ENCODE results near the gene SIRT6. TPM values are rescaled to one million over a fixed set of nuclear protein-coding genes. Genes with fewer than 3 reads are reported as not detected.

Gene SIRT6
- total and polyA plus RNA-seq, 10 of the 15 experiments (the other 5 are each of a cell fraction or from before 2014, with no cell fraction given) = 1.3 to 49.6 (median 24.2) TPM

DNA sequence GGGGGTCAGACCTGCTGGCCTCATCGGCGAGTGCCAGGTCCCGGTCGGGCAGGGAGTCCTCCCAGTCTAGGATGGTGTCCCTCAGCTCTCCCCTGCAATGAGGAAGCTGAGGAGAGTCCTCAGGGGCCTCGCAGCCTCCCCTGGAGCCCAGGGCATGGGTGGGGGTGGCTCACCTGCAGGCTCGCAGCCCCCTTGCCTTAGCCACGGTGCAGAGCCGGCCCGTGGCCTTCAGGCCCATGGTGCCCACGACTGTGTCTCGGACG lies 6.8 kb downstream of the SIRT6 start:
- RAD21 ChIA-PET (ENCODE audit: unreplicated experiment) = no interaction called here
- H2AFZ ChIP-seq (ENCODE audit: control insufficient read depth, low read depth, low read length) = no peak overlapping the region
- intact Hi-C loops (cut with micrococcal nuclease; ENCODE audit: unreplicated experiment) = no loop called here
- CTCF ChIA-PET = no interaction called here
- H3K79me2 ChIP-seq (ENCODE audit: control insufficient read depth, insufficient read depth, low read length) = no peaks in the 10 kb centered on the region; the same call in none of the 2 replicates
- in situ Hi-C loops (cut with MboI) = no loop called here
- H3K36me3 ChIP-seq (ENCODE audit: control insufficient read depth in 2 of 2, insufficient read depth in 2 of 2, low read length in 1 of 2) = peaks cover 0 to 4% of the 10 kb centered on the region in 2 experiments; a peak in 2 of 4 replicates
- FAIRE-seq (no peak), DNase-seq (ENCODE audit: low read depth, low spot score) (no peak), ATAC-seq (no peak)
- no peak overlapping the region for H3K27ac ChIP-seq (ENCODE audit: control insufficient read depth, insufficient read depth)
- BruUV-seq (replicated peaks) = no TSS peak
- POLR2A ChIA-PET = no interaction called here
- H3K4me3 ChIP-seq = no peak overlapping the region
- peaks cover 4% of the 10 kb centered on the region for H3K4me1 ChIP-seq (ENCODE audit: control insufficient read depth, insufficient read depth, low read length)
- no peaks in the 10 kb centered on the region for H3K27me3 ChIP-seq (replicated peaks in 1 of 2; ENCODE audit: control insufficient read depth in 2 of 2, insufficient read depth in 2 of 2, low read length in 1 of 2)
- SMC1A ChIA-PET (ENCODE audit: uncharacterized antibody, unreplicated experiment) = no interaction called here
- WGBS (ENCODE audit: insufficient coverage, insufficient replicate concordance, low lambda C conversion rate, missing lambda C conversion rate) = 93% methylated on average over 12 of the region's 12 CpGs
- no peak overlapping the region for H3K4me2 ChIP-seq (ENCODE audit: control insufficient read depth, insufficient read depth)
- H3K9me3 ChIP-seq (replicated peaks; ENCODE audit: control insufficient read depth, insufficient read depth, low read length) = no peaks in the 10 kb centered on the region
- TF ChIP-seq SIN3A (IDR thresholded peaks at IDR 0.05; ENCODE audit: low read depth, low read length) (no peak), CREM (IDR thresholded peaks at IDR 0.05; ENCODE audit: low read depth) (no peak), POLR2A (IDR thresholded peaks at IDR 0.05; ENCODE audit: low read depth, low read length) (no peak), SIX5 (IDR thresholded peaks at IDR 0.05; ENCODE audit: low read depth, low read length, severe bottlenecking) (no peak), ZBED1 (IDR thresholded peaks at IDR 0.05; ENCODE audit: borderline replicate concordance) (no peak), NFXL1 (IDR thresholded peaks at IDR 0.05; ENCODE audit: borderline replicate concordance) (no peak), SREBF1 (IDR thresholded peaks at IDR 0.05; ENCODE audit: low read length) (no peak), ASH2L (IDR thresholded peaks at IDR 0.05; ENCODE audit: borderline replicate concordance, low read depth) (no peak), SMARCA5 (IDR thresholded peaks at IDR 0.05) (no peak), STAT3 (IDR thresholded peaks at IDR 0.05; ENCODE audit: low read depth, low read length) (no peak), JUNB (IDR thresholded peaks at IDR 0.05) (no peak), MXI1 (IDR thresholded peaks at IDR 0.05; ENCODE audit: low read depth, low read length) (no peak), IKZF2 (IDR thresholded peaks at IDR 0.05) (no peak), IKZF1 (conservative IDR thresholded peaks at IDR 0.05) (no peak), ETV6 (conservative IDR thresholded peaks at IDR 0.05 in 1 of 2, IDR thresholded peaks at IDR 0.05 in 1 of 2; ENCODE audit: borderline replicate concordance in 1 of 2, low read depth in 1 of 2) (no peak), BCL11A (IDR thresholded peaks at IDR 0.05; ENCODE audit: low read depth, low read length) (no peak)
- TF ChIP-seq, protein P1, sequence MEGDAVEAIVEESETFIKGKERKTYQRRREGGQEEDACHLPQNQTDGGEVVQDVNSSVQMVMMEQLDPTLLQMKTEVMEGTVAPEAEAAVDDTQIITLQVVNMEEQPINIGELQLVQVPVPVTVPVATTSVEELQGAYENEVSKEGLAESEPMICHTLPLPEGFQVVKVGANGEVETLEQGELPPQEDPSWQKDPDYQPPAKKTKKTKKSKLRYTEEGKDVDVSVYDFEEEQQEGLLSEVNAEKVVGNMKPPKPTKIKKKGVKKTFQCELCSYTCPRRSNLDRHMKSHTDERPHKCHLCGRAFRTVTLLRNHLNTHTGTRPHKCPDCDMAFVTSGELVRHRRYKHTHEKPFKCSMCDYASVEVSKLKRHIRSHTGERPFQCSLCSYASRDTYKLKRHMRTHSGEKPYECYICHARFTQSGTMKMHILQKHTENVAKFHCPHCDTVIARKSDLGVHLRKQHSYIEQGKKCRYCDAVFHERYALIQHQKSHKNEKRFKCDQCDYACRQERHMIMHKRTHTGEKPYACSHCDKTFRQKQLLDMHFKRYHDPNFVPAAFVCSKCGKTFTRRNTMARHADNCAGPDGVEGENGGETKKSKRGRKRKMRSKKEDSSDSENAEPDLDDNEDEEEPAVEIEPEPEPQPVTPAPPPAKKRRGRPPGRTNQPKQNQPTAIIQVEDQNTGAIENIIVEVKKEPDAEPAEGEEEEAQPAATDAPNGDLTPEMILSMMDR (IDR thresholded peaks at IDR 0.05 in 2 of 3, conservative IDR thresholded peaks at IDR 0.05 in 1 of 3; ENCODE audit: control insufficient read depth in 2 of 3, extremely low read depth in 1 of 3, insufficient read depth in 1 of 3, low read depth in 3 of 3, low read length in 3 of 3) = no peak
- TF ChIP-seq, protein P2, sequence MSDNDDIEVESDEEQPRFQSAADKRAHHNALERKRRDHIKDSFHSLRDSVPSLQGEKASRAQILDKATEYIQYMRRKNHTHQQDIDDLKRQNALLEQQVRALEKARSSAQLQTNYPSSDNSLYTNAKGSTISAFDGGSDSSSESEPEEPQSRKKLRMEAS (IDR thresholded peaks at IDR 0.05; ENCODE audit: low read depth, low read length) = no peak
- TF ChIP-seq, protein P3, sequence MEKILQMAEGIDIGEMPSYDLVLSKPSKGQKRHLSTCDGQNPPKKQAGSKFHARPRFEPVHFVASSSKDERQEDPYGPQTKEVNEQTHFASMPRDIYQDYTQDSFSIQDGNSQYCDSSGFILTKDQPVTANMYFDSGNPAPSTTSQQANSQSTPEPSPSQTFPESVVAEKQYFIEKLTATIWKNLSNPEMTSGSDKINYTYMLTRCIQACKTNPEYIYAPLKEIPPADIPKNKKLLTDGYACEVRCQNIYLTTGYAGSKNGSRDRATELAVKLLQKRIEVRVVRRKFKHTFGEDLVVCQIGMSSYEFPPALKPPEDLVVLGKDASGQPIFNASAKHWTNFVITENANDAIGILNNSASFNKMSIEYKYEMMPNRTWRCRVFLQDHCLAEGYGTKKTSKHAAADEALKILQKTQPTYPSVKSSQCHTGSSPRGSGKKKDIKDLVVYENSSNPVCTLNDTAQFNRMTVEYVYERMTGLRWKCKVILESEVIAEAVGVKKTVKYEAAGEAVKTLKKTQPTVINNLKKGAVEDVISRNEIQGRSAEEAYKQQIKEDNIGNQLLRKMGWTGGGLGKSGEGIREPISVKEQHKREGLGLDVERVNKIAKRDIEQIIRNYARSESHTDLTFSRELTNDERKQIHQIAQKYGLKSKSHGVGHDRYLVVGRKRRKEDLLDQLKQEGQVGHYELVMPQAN (conservative IDR thresholded peaks at IDR 0.05) = no peak
- H3K9ac ChIP-seq (ENCODE audit: control insufficient read depth, insufficient read depth, low read length) = no peak overlapping the region
- H4K20me1 ChIP-seq (ENCODE audit: control insufficient read depth, insufficient read depth) = no peaks in the 10 kb centered on the region
